ENCODE measurements around the gene RAB3C.

RAB3C gene

GRCh38 chr5:58844395-58844794 lies 261.5 kb downstream of the RAB3C start:
- no peak for DNase-seq

DNA sequence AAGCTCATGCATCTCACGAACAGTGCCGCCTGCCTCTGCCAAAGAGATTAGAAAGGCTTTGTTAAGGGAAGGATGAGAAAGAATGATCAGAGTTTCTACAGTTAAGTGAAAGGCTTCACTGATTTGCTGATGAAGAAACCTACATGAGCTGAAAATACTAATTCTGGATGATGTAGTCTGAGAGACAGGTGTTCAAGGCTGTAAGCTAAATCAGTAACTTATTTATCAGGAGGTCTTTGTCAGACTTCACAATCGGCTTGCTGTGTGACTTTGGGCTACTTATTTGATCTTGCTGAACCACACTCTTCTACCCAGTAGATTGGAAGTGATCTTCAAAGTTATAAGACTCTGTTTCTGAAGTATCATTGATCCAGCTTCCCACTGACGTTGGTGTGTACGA lies 264.2 kb downstream of the RAB3C start:
- DNase-seq, result no peak

- DNase-seq, result no peak
Measured at GRCh38 chr5:58849223-58849622, 266.3 kb downstream of the RAB3C start.

DNA sequence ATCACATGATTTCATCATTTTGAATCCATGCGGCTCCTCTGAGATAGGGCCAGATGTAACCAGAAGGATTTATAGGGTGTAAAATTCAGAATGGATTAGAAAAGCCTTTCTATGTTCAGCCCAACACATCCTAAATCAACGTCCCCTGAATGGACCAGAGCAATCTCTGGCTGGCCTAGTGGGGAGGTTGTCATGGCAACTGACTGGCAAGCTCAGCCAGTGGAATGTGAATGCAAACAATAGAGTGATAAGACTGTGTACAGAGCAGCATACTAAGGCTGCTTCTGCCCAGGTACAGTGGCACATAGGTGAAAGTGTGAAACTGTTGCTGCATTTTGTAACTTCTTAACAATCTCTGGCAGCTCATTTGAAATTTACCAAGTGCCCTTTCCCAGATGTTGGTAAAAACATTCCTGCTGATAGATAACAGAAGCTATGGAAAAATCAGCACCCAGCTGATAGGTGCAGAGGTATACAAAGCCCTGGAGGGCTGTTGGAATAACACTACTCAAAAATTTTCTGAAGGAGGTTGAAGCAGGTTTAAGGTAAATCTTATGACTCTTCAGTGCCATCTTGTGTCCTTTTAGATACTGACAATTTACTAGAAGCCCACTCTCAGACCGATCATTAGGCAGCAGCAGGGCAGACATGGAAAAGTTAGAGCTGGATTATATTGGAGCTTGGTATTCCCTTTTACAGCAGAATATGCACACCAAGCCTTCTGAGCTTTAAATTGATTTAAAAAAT lies 267.2 kb downstream of the RAB3C start:
- DNase-seq, result peak; percentile 2

GRCh38 chr5:58851153-58851552 lies 268.3 kb downstream of the RAB3C start:
- no peak for DNase-seq

DNA sequence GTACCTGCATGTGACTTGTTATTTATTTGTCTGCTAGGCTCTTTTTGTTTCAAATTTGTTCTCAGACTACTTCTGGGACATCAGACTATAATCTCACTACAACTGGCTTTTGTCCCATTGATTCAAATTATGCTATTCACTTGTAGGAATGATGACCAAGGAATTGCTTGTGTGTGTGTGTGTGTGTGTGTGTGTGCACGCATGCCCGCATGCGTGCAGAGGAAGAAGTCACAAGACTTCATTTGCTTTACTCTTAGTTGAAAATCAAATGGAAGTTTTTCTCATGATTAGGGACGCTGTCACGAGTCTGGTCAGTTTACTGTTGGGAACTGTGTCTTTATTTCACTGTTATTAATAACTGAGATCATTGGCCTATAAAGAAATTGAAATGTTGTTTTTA lies 268.7 kb downstream of the RAB3C start:
- no peak for DNase-seq

- DNase-seq, result no peak
Measured at GRCh38 chr5:58852566-58852965, 269.7 kb downstream of the RAB3C start.

GRCh38 chr5:58854441-58854840 lies 271.6 kb downstream of the RAB3C start:
- DNase-seq, result no peak

DNA sequence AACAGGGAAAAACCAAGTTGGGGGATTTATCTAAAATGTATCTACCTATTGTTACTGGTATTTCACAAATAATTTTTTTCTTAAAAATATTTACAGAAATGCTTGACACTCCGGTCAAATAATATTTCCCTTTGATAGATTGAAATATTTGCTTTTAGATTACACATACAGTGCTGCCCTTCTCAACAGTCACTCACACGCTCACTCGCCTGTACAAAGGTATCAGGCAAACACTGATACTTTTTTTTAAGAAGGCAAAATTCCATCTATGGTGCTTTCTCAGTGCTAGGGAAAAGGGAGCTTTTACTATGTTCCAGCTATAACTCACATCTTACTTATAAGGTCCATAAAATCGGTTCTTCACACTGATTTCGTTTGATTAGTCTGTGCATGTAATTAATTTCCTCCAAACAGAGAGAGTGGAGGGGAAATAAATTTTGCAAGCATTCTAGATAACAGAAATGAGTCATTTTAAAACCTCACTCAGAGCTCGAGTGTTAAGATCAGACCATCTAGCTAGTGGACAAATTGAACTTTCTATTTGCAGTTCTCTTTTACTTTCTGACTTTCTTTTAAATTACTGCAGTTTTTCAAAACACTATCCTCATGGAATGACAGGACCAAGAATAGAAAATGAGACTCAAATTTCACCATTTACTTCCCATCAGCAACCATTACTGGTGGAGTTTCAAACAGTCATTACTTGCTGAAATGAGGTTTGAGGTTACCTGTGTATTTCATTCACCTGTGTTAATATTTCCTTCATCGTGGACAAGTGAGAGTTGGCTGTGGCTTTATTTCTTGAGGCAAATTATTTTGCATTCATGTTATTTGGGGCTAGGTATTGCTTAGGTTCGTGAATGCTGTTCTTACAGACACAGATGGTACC lies 273.2 kb downstream of the RAB3C start:
- no peak for DNase-seq

- no peak for DNase-seq
Measured at GRCh38 chr5:58857609-58858008, 274.7 kb downstream of the RAB3C start.

- DNase-seq, result no peak
Measured at GRCh38 chr5:58860680-58861079, 277.8 kb downstream of the RAB3C start.

DNA sequence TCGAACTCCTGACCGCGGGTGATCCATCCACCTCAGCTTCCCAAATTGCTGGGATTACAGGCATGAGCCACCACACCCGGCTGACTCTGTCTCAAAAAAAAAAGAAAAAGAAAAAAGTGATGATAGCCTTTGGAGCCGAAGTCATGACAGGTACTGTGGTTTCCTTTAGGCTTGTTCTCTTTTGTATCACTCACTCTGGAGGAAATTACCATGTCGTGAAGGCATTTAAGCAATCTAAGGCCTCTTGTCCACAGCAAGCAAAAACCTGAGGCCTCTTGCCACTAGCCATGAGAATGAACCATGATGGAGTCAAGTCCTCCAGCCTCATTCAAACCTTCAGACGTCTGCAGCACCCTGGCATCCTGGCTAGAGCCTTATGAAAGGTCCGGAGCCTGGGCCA lies 286.1 kb downstream of the RAB3C start:
- no peak for DNase-seq

DNA sequence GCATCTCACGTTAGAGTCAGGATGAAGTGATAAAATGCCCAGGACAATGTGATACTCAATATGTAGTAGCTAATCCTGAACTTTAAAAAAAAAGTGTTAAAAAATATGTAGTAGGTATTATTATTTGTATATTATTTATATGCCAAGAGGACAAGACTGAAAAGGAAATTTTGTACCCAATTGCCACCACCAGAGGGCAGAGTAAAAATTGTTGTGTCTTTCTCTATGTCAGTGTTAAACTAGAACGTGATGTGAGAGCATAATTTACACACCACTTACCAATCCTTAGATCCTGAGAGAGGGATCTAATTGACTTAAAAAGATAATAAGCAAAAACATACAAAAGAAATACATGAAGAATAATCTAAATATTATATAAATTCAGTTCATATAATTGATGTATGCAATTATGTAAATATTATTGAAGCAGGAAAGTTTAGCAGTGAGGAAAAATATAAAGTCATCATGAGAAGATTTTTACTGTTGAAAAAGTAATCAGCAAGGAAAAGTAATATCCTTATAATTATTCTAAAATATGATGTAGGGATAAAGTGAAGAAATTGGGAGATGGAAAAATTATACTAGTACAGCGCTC lies 288.9 kb downstream of the RAB3C start:
- DNase-seq, result peak; percentile 14

DNA sequence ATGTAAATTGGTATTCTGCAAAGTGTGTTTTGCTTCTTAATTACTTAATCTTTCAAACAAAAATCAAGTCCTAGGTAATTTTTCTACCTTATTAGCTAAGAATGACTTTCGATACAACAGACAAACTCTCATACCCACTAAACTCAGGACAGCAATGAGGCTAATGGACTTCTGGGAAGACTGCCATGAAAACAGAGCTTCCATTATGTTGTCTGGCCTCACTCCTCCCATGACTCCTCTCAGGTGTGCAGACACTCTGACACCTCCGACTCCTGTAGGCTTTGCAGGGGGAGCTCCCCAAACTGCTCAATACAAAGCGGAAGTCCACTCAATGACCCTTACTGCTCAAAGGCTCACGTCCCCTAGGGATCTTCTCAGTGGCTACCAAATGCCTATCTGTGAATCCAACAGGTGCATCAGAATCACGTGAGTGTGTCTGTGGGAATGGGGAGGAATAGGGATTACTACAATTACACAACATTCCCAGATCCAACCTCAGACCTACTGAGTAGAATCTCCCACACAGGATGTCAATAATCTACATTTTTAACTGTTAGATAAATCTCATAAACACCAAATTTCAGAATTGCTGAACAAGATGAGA lies 289.9 kb downstream of the RAB3C start:
- no peak for DNase-seq

DNA sequence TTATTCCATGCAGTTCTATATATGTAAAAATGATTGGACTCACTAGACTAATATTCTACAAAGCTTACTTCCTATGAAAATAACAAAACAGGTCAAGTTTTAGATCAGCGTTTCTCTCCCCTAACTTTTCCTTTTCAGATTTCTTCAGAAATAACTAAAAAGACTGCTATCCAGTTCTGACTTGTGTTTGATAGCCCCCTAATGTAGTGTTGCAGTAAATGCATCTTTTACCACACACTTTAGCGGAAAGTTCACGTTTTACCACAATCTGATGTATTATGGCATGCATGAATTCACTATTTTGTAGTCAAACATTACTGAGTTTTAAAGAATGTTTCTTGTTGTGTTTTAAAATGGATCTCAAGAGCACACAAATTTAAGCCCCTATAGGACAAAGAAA lies 292.7 kb downstream of the RAB3C start:
- no peak for DNase-seq

GRCh38 chr5:58885260-58885659 lies 302.4 kb downstream of the RAB3C start:
- DNase-seq, result no peak

GRCh38 chr5:58886315-58887207 lies 303.7 kb downstream of the RAB3C start:
- DNase-seq, result peak; percentile 66

- DNase-seq, result no peak
Measured at GRCh38 chr5:58887311-58887710, 304.4 kb downstream of the RAB3C start.

DNA sequence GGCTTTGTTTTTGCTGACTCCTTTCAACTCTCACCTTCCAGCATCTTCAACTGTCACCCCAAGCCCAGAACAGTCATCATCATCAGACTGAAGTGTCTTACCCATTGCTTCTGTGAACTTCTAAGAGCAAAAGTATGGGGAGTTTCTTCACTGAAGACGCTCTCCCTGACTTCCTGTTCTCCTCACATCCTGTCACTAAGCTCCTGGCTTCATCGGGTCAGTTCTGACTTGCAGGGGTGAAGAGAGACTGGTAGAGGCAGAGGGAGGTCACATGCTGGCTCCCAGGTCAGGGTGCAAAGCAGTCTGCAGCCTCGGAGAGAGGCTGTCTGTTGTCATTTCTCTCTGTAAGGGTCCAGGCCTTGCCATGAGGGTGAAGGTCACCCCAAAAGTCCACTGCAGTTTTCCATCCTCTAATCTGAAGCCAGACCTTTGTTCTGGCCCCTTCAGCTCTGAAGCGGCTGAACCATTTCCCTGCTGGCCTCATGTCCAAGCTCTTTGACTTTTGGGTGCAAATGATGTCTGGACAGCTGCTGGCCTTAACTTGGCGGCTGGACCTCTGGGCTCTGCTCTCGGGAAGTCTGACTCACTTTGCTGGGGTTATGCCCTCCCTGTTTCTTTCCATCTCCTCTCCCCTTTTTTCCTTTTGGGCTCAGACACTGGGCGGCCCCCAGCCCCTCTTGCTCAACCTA lies 305.0 kb downstream of the RAB3C start:
- DNase-seq, result no peak

GRCh38 chr5:58890265-58890664 lies 307.4 kb downstream of the RAB3C start:
- no peak for DNase-seq

DNA sequence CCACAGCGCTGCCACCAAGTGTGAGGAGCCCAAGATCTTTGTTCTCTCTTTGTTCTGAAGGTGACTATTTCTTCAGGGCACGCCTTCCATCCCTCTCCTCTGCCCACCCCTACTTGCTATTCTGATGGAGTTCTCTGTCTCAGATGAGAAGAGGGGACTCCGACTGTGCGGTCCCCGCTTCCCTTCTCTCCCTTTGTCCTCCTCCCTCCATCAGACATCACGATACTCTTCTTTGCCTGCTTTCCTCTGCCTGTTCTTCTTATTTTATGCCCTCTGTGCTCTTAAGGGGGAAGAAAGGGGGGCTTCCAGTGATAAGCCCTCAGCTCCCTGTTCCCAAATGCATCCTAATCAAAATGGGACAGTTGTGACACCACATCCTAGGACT lies 307.8 kb downstream of the RAB3C start:
- no peak for DNase-seq

Data from NCI-H2029 treated with DMSO at 0.1 percent for 48 hours (cell line).